ENCODE measurements around the gene TRIM24. TPM values are rescaled to one million over a fixed set of nuclear protein-coding genes. Genes with fewer than 3 reads are reported as not detected.

The TRIM24 gene
- total and polyA plus RNA-seq, 10 of the 15 experiments (the other 5 are each of a cell fraction or from before 2014, with no cell fraction given): 4.6 to 23.5 (median 13.6) TPM

GRCh38 chr7:138459413-138460175 lies 465 bp upstream of the TRIM24 start:
- no peaks in the 10 kb centered on the region; the same call in 1 of the 3 replicates for H3K9me3 ChIP-seq (replicated peaks; ENCODE audit: control insufficient read depth, insufficient read depth, low read length)
- peaks cover 31% of the 10 kb centered on the region for H3K79me2 ChIP-seq (ENCODE audit: control insufficient read depth, insufficient read depth, low read length)
- H2AFZ ChIP-seq (ENCODE audit: control insufficient read depth, low read depth, low read length): peak overlapping the region; percentile 99
- SMC1A ChIA-PET (ENCODE audit: uncharacterized antibody, unreplicated experiment): interaction anchor here (0.6 to 2.4 kb wide), 7 partner anchors 9 to 298 kb away, joined by 3 to 13 read pairs (median 4); no protein-coding TSS in a partner anchor
- under 1% methylated on average over 25 of the region's 31 CpGs for WGBS (ENCODE audit: insufficient coverage, insufficient replicate concordance, low lambda C conversion rate, missing lambda C conversion rate)
- intact Hi-C loops (cut with micrococcal nuclease; ENCODE audit: unreplicated experiment) (loop anchor here (5.0 to 10.0 kb wide), 4 partner anchors 83 to 555 kb away; no protein-coding TSS in a partner anchor), in situ Hi-C loops (cut with MboI) (no loop called here)
- peak overlapping the region; percentile 81 for H3K4me2 ChIP-seq (ENCODE audit: control insufficient read depth, insufficient read depth)
- H3K9ac ChIP-seq (ENCODE audit: control insufficient read depth, insufficient read depth, low read length): peak overlapping the region; percentile 29; the same call in 1 of the 2 replicates
- peak; percentile 89 for ATAC-seq
- peak; percentile 92 for DNase-seq (ENCODE audit: low read depth, low spot score)
- H4K20me1 ChIP-seq (ENCODE audit: control insufficient read depth, insufficient read depth): no peaks in the 10 kb centered on the region
- peak; percentile 96 for FAIRE-seq
- CTCF ChIA-PET: interaction anchor here (0.5 to 1.4 kb wide), 4 partner anchors 19 to 402 kb away, joined by 3 read pairs; no protein-coding TSS in a partner anchor
- H3K27ac ChIP-seq (ENCODE audit: control insufficient read depth, insufficient read depth): peak overlapping the region; percentile 55
- BruUV-seq (replicated peaks): no TSS peak
- no peaks in the 10 kb centered on the region for H3K36me3 ChIP-seq (ENCODE audit: control insufficient read depth in 2 of 2, insufficient read depth in 2 of 2, low read length in 1 of 2)
- peak overlapping the region; percentile 48; the same call in 1 of the 2 replicates for H3K4me3 ChIP-seq
- no peaks in the 10 kb centered on the region for H3K4me1 ChIP-seq (ENCODE audit: control insufficient read depth, insufficient read depth, low read length)
- POLR2A ChIA-PET: interaction anchor here (0.6 to 1.0 kb wide), 2 partner anchors 19 to 57 kb away, joined by 3 read pairs; no protein-coding TSS in a partner anchor
- H3K27me3 ChIP-seq (replicated peaks in 1 of 2; ENCODE audit: control insufficient read depth in 2 of 2, insufficient read depth in 2 of 2, low read length in 1 of 2): no peaks in the 10 kb centered on the region
- RAD21 ChIA-PET (ENCODE audit: unreplicated experiment): interaction anchor here (0.6 to 1.5 kb wide), 6 partner anchors 10 to 298 kb away, joined by 3 to 4 read pairs (median 4); no protein-coding TSS in a partner anchor
- TF ChIP-seq E2F8 (IDR thresholded peaks at IDR 0.05; ENCODE audit: low read depth, partially characterized antibody) (no peak), MTA2 (IDR thresholded peaks at IDR 0.05; ENCODE audit: low read depth) (peak; percentile 33; the same call in 1 of the 2 replicates), PKNOX1 (IDR thresholded peaks at IDR 0.05) (0 out of 2 replicates have a peak, but pooled peaks have one; percentile 4), JUND (IDR thresholded peaks at IDR 0.05; ENCODE audit: low read depth, low read length) (no peak), SMARCA5 (IDR thresholded peaks at IDR 0.05) (no peak), SPI1 (IDR thresholded peaks at IDR 0.05; ENCODE audit: borderline replicate concordance, insufficient read depth, low read depth, low read length) (no peak), TCF3 (IDR thresholded peaks at IDR 0.05; ENCODE audit: borderline replicate concordance, insufficient read depth, low read depth, low read length) (no peak), TBL1XR1 (IDR thresholded peaks at IDR 0.05; ENCODE audit: low read depth, low read length) (no peak), SMC3 (IDR thresholded peaks at IDR 0.05; ENCODE audit: borderline replicate concordance, low read length) (no peak), BMI1 (IDR thresholded peaks at IDR 0.05; ENCODE audit: borderline replicate concordance) (no peak), MEF2B (IDR thresholded peaks at IDR 0.05; ENCODE audit: partially characterized antibody, poor library complexity, severe bottlenecking) (no peak), IRF3 (IDR thresholded peaks at IDR 0.05) (0 out of 2 replicates have a peak, but pooled peaks have one; percentile 31), LARP7 (IDR thresholded peaks at IDR 0.05) (no peak), CREM (IDR thresholded peaks at IDR 0.05; ENCODE audit: low read depth) (peak; percentile 41; the same call in 1 of the 2 replicates)
- TF ChIP-seq, protein P1, sequence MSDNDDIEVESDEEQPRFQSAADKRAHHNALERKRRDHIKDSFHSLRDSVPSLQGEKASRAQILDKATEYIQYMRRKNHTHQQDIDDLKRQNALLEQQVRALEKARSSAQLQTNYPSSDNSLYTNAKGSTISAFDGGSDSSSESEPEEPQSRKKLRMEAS (IDR thresholded peaks at IDR 0.05; ENCODE audit: low read depth, low read length): no peak

Data from GM12878 (cell line).